HG02938 (cell line): Measurements from ENCODE around the gene TSEN54.

Experiments
- ATAC-seq: cut with Tn5 transposase; IDR thresholded peaks from one replicate; pipeline ENCODE4 v1.9.1; 2021; ENCODE audit warnings: mild to moderate bottlenecking, moderate library complexity; ENCODE audit not compliant: unreplicated experiment

Gene TSEN54

DNA sequence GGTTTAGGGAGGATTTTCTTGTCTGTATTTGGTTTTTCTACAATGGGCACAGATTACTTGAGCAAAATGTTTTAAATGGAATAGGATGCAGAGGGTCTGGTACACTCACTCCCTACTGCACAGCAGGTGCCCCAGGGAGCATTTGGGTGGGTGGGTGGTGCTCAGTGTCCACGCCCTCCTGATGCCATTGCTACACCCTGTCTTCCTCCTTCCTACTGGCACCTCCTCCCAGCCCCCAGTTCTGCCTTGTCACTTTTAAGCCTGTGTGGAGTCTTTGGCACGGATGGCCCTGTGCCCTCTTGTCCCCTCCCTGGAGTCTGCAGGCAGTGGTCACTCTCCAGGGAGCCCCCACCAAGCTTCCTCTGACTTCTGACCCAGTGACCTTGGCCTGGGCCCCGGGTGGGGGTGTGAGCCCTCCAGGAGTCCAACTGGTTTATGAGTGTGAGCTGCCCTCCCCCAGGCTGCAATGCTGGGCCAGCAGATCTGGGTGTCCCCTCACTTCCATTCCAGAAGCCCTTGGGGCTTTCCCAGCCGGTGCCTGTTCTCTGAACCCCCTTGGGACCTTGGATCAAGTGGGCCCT lies 24.7 kb downstream of the TSEN54 start:
- ATAC-seq, result no peak

- no peak for ATAC-seq
Measured at GRCh38 chr17:75542229-75542628, 25.9 kb downstream of the TSEN54 start.

GRCh38 chr17:75542728-75543336 lies 26.5 kb downstream of the TSEN54 start:
- ATAC-seq, result no peak

- no peak for ATAC-seq
Measured at GRCh38 chr17:75544250-75544649, 27.9 kb downstream of the TSEN54 start.

GRCh38 chr17:75546181-75546580 lies 29.9 kb downstream of the TSEN54 start:
- no peak for ATAC-seq

- no peak for ATAC-seq
Measured at GRCh38 chr17:75547091-75547490, 30.8 kb downstream of the TSEN54 start.

DNA sequence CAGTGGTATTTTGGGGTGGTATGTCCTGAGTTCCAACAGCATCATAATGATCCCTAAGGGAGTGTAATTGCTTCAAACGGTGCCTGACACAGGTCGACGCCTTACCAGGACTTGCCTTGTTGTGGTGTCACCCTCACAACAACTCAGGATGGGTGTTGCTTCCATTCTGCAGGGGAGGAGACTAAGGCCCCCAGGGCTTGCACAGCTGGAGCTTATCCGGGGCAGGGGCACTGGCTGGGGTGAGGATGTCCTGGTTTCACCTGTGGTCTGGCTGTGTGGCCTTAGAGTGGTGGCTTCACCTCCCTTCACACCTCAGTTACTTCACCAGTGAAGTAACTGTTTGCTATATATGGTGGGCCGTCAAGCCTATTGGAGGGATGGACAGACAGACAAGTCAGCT lies 32.5 kb downstream of the TSEN54 start:
- no peak for ATAC-seq

- ATAC-seq, result no peak
Measured at GRCh38 chr17:75549246-75550138, 33.2 kb downstream of the TSEN54 start.

GRCh38 chr17:75550139-75550465 lies 33.8 kb downstream of the TSEN54 start:
- no peak for ATAC-seq

DNA sequence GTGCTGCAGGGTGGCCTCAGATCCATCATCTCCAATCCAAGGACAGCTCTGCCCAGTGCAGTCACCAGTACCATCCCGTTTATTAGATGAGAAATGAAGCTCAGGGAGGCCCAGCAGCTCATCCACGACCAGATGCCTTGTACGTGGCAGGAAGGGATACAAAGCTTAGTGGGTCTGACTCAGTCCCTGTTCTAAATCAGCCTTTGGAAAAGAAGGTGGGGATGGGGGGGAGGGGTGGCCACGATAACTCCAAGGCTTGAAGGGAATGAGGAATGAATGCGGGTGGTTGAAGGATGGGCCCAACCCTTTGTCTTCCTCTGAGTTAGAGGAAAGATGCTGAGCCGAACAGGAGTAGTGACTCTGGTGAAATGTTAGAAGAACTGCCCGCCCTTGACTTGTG lies 34.9 kb downstream of the TSEN54 start:
- no peak for ATAC-seq

DNA sequence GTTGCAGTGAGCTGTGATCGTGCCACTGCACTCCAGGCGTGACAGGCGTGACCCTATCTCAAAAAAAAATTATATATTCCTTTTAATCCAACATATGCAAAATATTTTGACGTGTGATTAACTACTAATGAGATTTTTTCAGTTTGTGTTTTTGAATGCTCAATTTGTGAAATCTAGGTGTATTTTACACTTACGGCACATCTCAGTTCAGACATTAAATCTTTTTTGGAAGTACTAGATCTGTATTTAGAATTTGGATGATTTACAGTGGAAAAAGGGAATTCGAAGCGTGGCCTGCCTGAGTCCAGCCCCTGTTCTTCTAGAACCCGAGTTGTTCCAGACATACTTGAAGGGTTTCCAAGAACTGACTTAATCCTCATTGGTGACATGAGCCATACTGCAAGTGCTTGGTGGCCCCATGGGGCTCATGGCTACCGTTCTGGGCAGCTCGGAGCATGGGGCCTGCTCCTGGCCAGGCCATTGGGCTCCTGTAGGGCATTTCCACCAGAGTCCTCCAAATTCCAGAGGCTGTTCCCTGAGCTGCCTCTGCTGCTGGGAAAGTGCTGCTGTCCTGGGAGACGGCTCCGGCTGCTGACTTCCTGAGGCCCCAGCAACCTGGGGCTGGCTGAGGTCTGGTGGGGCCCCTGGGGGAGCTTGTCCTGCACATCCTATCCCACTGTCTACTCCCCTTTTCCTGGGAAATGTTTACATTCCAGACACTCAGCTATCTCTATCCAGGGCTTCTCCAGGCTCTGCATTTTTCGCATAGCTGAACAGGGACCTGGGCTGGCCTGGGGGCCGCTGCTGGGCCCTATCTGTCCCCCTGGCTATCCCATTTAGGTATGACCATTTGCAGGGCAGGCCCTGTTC lies 36.3 kb downstream of the TSEN54 start:
- ATAC-seq, result no peak

GRCh38 chr17:75553295-75554110 lies 37.2 kb downstream of the TSEN54 start:
- ATAC-seq, result no peak

DNA sequence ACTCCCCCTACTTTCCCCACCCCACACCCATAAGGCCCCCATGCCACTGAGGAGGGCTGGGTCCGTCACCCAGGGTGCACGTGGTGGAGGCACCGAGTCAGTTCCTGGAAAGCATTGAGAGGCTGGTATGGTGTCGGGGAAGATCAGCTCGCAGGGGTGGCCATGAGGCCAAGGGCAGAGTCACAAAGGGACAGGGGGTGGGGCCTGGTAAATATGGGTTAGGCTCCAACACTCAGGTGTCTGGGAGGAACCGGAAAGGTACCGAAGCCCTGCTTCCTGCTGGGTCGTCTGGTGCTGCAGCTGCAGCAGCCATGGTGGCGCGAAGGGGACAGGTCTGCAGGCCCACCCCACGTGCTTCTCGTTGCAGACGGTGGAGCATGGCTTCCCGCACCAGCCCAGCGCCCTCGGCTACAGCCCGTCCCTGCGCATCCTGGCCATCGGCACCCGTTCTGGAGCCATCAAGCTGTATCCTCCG lies 39.4 kb downstream of the TSEN54 start:
- no peak for ATAC-seq

DNA sequence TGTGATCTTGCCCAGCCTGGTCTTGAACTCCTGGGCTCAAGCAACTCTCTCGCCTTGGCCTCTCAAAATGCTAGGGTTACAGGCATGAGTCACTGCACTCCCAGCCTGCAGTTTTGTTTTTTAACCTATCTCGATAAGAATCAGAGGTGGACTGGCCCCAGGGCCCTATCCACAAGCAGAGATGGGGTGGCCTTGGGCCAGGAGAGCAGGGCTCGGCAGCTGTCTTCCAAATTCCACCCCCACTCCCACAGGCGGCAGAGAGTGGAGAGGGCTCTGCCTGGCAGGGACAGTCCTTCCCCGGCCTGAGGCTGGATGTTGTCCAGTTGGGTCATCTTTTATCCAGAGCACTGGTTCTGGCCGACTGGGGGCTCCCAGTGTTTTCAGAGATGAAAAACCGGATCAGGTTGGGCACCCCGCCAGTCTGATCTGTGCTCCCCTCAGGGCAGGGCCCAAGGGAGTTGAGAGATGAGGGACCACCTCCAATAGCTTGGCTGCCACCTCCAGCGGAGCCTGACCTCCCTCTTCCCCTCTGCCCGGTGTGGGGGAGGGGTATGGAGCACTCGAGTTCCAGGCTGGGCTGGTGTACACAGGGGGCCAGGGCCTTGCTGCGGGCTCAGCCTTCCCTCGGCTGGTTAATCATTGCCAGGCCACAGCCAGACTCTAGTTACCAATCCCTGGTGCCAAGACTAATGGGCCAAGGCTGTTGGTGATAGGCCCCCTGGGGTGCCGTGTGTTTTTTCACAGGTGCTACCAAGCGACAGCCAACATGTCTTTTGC lies 40.9 kb downstream of the TSEN54 start:
- no peak for ATAC-seq

DNA sequence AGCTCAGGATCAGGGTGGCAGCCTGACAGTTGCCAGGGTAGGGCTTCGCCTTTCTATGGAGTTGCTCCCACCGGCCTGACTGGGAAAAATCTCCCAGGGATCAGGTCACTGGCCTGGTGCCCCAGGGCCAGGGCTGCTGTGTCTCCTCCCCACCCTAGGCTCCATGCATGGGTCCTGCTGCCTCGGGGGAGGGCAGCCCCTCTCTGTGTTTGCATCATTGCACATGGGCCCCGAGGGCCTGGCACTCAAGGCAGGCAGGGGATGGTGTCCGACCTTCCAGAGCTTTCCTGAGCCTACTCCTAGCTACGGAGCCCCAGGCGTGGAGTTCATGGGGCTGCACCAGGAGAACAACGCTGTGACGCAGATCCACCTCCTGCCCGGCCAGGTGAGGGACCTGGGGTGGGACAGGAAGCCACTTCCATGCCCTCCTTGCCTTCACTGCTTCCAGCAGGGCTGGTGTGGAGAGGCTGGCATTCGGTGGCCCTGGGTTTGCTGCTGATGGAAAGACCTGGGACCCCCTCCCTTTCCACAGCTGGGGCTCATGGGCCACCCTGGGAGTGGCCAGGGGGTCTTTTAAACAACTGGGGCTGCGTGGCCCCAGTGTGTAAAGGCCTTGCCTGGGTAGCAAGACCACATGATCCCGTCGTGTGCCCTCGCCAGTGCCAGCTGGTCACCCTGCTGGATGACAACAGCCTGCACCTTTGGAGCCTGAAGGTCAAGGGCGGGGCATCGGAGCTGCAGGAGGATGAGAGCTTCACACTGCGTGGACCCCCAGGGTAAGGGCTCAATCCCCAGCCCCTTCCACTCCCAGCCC lies 41.7 kb downstream of the TSEN54 start:
- no peak for ATAC-seq

GRCh38 chr17:75558666-75559530 lies 42.6 kb downstream of the TSEN54 start:
- no peak for ATAC-seq

DNA sequence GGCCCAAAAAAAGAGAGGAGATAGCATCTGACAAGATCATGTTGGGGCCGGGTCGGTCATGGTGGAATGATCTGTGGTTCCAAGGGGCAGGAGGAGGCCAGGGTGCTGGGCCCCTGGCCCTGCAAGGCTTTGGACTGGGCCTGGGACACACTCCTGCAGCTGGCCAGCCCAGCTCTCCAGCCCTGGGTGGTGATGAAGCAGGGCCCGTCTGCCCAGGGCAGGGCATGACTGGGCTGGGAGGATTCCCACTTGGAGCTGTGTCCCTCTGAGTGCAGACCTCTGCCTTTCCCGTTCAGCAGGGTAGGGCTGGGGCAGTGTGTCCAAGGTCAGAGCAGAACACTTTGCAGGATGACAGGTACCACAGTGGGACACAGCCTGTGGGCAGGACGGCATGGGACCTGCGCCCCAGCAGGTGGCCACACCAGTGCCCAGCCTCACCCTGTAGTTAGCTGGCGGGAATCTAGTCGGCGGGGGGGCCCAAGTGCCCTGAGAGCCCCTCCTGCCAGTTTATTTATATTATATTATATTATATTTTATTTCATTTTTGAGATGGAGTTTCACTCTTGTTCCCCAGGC lies 43.7 kb downstream of the TSEN54 start:
- no peak for ATAC-seq
